GM06990 (cell line): Measurements from ENCODE around the gene C1QL4.

Source experiments
- DNase-seq: peaks from one replicate; pipeline ENCODE4 v3.0.0-alpha.2; 2011; ENCODE audit not compliant: insufficient read length; ENCODE audit errors: extremely low read depth
- H3K27me3 ChIP-seq: replicated peaks from 2 replicates; pipeline ENCODE4 v1.6.0; 2011; ENCODE audit warnings: low read length; ENCODE audit not compliant: control insufficient read depth, insufficient read depth
- H3K36me3 ChIP-seq: 2 replicates; pipeline ENCODE4 v1.5.1; 2011; ENCODE audit warnings: low read length; ENCODE audit not compliant: control insufficient read depth, insufficient read depth
- H3K4me3 ChIP-seq: replicated peaks from 2 replicates; pipeline ENCODE4 v1.5.1; 2011; ENCODE audit warnings: low read depth, mild to moderate bottlenecking, control low read depth, low read length
- TF ChIP-seq, protein P1 (sequence below): IDR thresholded peaks from 2 replicates; pipeline ENCODE4 v1.5.1; 2011; ENCODE audit warnings: low read length, control low read depth, mild to moderate bottlenecking, inconsistent platforms; ENCODE audit not compliant: insufficient read depth, poor library complexity, severe bottlenecking

Gene C1QL4

DNA sequence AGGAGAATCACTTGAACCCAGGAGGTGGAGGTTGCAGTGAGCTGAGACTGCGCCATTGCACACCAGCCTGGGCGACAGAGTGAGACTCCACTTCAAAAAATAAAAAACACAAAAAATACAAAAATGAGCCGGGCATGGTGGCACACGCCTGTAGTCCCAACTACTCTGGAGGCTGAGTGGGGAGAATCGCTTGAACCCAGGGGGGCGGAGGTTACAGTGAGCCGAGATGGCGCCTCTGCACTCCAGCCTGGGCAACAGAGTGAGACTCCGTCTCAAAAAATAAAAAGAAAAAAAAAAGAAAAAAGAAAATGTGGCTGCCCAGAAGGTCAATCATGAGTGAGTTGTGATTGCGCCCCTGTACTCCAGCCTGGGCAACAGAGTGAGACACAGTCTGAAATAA lies 18.9 kb upstream of the C1QL4 start:
- Histone ChIP-seq H3K36me3 (no peaks in the 10 kb centered on the region), H3K27me3 (no peaks in the 10 kb centered on the region), H3K4me3 (no peak overlapping the region)
- DNase-seq = no peak
- TF ChIP-seq, protein P1, sequence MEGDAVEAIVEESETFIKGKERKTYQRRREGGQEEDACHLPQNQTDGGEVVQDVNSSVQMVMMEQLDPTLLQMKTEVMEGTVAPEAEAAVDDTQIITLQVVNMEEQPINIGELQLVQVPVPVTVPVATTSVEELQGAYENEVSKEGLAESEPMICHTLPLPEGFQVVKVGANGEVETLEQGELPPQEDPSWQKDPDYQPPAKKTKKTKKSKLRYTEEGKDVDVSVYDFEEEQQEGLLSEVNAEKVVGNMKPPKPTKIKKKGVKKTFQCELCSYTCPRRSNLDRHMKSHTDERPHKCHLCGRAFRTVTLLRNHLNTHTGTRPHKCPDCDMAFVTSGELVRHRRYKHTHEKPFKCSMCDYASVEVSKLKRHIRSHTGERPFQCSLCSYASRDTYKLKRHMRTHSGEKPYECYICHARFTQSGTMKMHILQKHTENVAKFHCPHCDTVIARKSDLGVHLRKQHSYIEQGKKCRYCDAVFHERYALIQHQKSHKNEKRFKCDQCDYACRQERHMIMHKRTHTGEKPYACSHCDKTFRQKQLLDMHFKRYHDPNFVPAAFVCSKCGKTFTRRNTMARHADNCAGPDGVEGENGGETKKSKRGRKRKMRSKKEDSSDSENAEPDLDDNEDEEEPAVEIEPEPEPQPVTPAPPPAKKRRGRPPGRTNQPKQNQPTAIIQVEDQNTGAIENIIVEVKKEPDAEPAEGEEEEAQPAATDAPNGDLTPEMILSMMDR = no peak

GRCh38 chr12:49352351-49352750 lies 15.4 kb upstream of the C1QL4 start:
- DNase-seq = no peak
- TF ChIP-seq, protein P1 = no peak
- no peaks in the 10 kb centered on the region; the same call in 1 of the 2 replicates for H3K27me3 ChIP-seq
- H3K36me3 ChIP-seq = no peaks in the 10 kb centered on the region
- no peak overlapping the region for H3K4me3 ChIP-seq

GRCh38 chr12:49349266-49349665 lies 12.3 kb upstream of the C1QL4 start:
- Histone ChIP-seq H3K36me3 (no peaks in the 10 kb centered on the region), H3K4me3 (no peak overlapping the region), H3K27me3 (no peaks in the 10 kb centered on the region; the same call in none of the 2 replicates)
- DNase-seq = no peak
- TF ChIP-seq, protein P1 = no peak

DNA sequence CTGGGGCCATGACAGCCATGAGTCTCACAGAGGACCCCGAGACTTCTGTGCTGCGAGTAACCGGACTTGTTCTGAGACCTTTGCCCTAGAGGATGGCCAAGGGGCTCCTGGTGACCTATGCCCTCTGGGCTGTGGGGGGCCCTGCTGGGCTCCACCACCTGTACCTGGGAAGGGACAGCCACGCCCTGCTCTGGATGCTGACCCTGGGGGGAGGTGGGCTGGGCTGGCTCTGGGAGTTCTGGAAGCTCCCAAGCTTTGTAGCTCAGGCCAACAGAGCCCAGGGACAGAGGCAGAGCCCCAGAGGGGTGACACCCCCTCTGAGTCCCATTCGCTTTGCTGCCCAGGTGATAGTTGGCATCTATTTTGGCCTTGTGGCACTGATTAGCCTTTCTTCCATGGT lies 11.8 kb upstream of the C1QL4 start:
- H3K36me3 ChIP-seq = no peaks in the 10 kb centered on the region
- TF ChIP-seq, protein P1 = no peak
- no peak for DNase-seq
- no peak overlapping the region for H3K4me3 ChIP-seq
- H3K27me3 ChIP-seq = peaks cover under 1% of the 10 kb centered on the region

GRCh38 chr12:49347311-49348193 lies 10.6 kb upstream of the C1QL4 start:
- TF ChIP-seq, protein P1 = peak; percentile 99
- H3K36me3 ChIP-seq = no peaks in the 10 kb centered on the region
- peak overlapping the region; percentile 35; the same call in 1 of the 2 replicates for H3K4me3 ChIP-seq
- peaks cover 1% of the 10 kb centered on the region for H3K27me3 ChIP-seq
- peak; percentile 72 for DNase-seq
